Measurements from ENCODE around the gene ENTREP1. TPM values are rescaled to one million over a fixed set of nuclear protein-coding genes. Genes with fewer than 3 reads are reported as not detected.

The ENTREP1 gene
- total RNA-seq, 2 donors from 2014 or later: 13.7 to 25.8 TPM

DNA sequence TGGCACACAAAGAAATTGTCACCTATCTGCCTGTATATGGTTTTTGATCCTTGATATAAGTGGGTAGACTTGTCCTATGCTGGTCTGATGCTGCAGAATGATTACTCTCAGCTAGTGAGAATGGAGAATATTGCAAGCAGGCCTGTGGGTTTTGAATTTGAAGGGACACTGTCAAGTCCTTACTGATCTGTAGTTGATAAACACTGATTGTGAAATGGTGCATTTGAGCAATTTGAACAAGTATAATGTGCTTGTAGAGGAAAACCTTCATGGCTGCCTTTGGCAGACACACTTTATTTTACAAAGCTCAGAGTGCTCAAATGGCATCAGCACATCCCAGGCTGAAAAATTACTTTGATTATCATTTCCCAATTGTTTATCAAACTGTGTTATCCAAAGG, 9.3 kb downstream of the ENTREP1 start:
- H3K36me3 Mint-ChIP-seq (ENCODE audit: low read depth): no peaks in the 10 kb centered on the region
- Histone ChIP-seq H3K4me1 (ENCODE audit: control insufficient read depth, insufficient read depth, low read length) (no peaks in the 10 kb centered on the region), H3K9me3 (ENCODE audit: control insufficient read depth, low read length) (no peaks in the 10 kb centered on the region), H3K4me3 (ENCODE audit: low read length) (no peak overlapping the region), H3K27ac (ENCODE audit: low read depth, low read length) (no peak overlapping the region), H3K9ac (ENCODE audit: extremely low read depth, low read length, poor library complexity, severe bottlenecking) (no peak overlapping the region), H3K36me3 (ENCODE audit: control insufficient read depth, insufficient read depth, low read length) (no peaks in the 10 kb centered on the region), H3K27me3 (ENCODE audit: control insufficient read depth, insufficient read depth, low read length, poor library complexity, severe bottlenecking) (no peaks in the 10 kb centered on the region)
- no peak overlapping the region for H3K27ac Mint-ChIP-seq
- H3K4me3 Mint-ChIP-seq: no peak overlapping the region
- no peaks in the 10 kb centered on the region for H3K27me3 Mint-ChIP-seq (ENCODE audit: insufficient read depth)
- no peaks in the 10 kb centered on the region for H3K9me3 Mint-ChIP-seq
- peaks cover 11% of the 10 kb centered on the region for H3K4me1 Mint-ChIP-seq
- TF ChIP-seq, protein P1, sequence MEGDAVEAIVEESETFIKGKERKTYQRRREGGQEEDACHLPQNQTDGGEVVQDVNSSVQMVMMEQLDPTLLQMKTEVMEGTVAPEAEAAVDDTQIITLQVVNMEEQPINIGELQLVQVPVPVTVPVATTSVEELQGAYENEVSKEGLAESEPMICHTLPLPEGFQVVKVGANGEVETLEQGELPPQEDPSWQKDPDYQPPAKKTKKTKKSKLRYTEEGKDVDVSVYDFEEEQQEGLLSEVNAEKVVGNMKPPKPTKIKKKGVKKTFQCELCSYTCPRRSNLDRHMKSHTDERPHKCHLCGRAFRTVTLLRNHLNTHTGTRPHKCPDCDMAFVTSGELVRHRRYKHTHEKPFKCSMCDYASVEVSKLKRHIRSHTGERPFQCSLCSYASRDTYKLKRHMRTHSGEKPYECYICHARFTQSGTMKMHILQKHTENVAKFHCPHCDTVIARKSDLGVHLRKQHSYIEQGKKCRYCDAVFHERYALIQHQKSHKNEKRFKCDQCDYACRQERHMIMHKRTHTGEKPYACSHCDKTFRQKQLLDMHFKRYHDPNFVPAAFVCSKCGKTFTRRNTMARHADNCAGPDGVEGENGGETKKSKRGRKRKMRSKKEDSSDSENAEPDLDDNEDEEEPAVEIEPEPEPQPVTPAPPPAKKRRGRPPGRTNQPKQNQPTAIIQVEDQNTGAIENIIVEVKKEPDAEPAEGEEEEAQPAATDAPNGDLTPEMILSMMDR (conservative IDR thresholded peaks at IDR 0.05): no peak
- no peak for DNase-seq

DNA sequence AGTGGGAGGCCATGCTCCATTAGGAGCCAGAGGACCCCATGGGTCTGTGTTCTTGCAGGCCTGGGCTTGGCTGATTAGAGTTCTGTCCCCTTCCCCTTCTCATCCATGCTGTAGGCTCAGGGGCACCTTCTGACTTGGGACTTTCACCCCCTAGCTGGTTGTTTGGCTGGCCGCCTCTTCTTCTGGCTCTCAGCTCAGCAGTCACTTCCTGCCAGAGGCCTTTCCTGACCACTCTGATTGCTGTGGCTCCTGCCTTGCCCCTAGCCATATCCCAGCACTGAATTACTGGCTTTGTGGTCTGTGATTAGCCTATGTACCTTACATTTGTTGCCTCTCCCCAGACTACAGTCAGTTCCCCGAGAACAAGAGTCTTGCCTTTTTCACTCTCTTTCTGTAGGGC, 14.6 kb downstream of the ENTREP1 start:
- Histone ChIP-seq H3K27me3 (ENCODE audit: control insufficient read depth, insufficient read depth, low read length, poor library complexity, severe bottlenecking) (no peaks in the 10 kb centered on the region), H3K9me3 (ENCODE audit: control insufficient read depth, low read length) (no peaks in the 10 kb centered on the region), H3K4me1 (ENCODE audit: control insufficient read depth, insufficient read depth, low read length) (peaks cover 9% of the 10 kb centered on the region), H3K27ac (ENCODE audit: low read depth, low read length) (no peak overlapping the region), H3K36me3 (ENCODE audit: control insufficient read depth, insufficient read depth, low read length) (no peaks in the 10 kb centered on the region), H3K9ac (ENCODE audit: extremely low read depth, low read length, poor library complexity, severe bottlenecking) (no peak overlapping the region), H3K4me3 (ENCODE audit: low read length) (no peak overlapping the region)
- 83 to 94% methylated on average over 1 to 2 of the region's 2 CpGs for WGBS, 2 experiments (ENCODE audit: insufficient coverage in 1 of 2, insufficient read length in 1 of 2)
- Mint-ChIP-seq H3K27ac (peak overlapping the region; percentile 56), H3K36me3 (ENCODE audit: low read depth) (no peaks in the 10 kb centered on the region), H3K4me1 (peaks cover 29% of the 10 kb centered on the region), H3K27me3 (ENCODE audit: insufficient read depth) (no peaks in the 10 kb centered on the region), H3K4me3 (no peak overlapping the region), H3K9me3 (no peaks in the 10 kb centered on the region)
- TF ChIP-seq, protein P1 (conservative IDR thresholded peaks at IDR 0.05): no peak
- peak; percentile 66 for DNase-seq

DNA sequence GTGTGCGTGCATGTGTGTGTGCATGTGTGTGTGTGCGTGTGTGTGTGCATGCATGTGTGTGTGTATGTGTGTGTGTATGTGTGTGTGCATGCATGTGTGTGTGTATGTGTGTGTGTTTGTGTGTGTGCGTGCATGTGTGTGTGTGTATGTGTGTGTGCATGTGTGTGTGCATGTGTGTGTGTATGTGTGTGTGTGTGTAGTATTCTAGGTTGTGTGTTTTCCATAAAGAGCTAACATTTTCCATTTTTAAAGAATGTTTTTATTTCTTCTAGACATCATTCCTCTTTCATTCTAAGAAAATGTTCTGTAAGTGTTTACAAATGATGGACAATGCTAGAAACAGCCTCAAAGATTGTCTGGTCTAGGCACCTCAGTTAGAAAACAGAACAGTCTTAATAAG, 15.6 kb downstream of the ENTREP1 start:
- no peak overlapping the region for H3K9ac ChIP-seq (ENCODE audit: extremely low read depth, low read length, poor library complexity, severe bottlenecking)
- Mint-ChIP-seq H3K27me3 (ENCODE audit: insufficient read depth) (no peaks in the 10 kb centered on the region), H3K9me3 (no peaks in the 10 kb centered on the region), H3K4me3 (no peak overlapping the region), H3K4me1 (peaks cover 30% of the 10 kb centered on the region), H3K36me3 (ENCODE audit: low read depth) (no peaks in the 10 kb centered on the region), H3K27ac (no peak overlapping the region)
- H3K9me3 ChIP-seq (ENCODE audit: control insufficient read depth, low read length): no peaks in the 10 kb centered on the region
- H3K36me3 ChIP-seq (ENCODE audit: control insufficient read depth, insufficient read depth, low read length): no peaks in the 10 kb centered on the region
- no peak overlapping the region for H3K4me3 ChIP-seq (ENCODE audit: low read length)
- 71% methylated on average over 3 of the region's 3 CpGs; no CpG with 5 or more reads in 1 of the 2 experiments for WGBS, 2 experiments (ENCODE audit: insufficient coverage in 1 of 2, insufficient read length in 1 of 2)
- TF ChIP-seq, protein P1 (conservative IDR thresholded peaks at IDR 0.05): no peak
- H3K27me3 ChIP-seq (ENCODE audit: control insufficient read depth, insufficient read depth, low read length, poor library complexity, severe bottlenecking): no peaks in the 10 kb centered on the region
- H3K27ac ChIP-seq (ENCODE audit: low read depth, low read length): no peak overlapping the region
- no peak for DNase-seq
- peaks cover 10% of the 10 kb centered on the region for H3K4me1 ChIP-seq (ENCODE audit: control insufficient read depth, insufficient read depth, low read length)

Measured in endodermal cell (in vitro differentiated cells).